K562 (cell line): ENCODE results near the gene DGCR6L. TPM values are rescaled to one million over a fixed set of nuclear protein-coding genes. Genes with fewer than 3 reads are reported as not detected.
A peak's percentile ranks its signal among the peaks of the same experiment; 100 is the strongest.

Experiments used
- CBX2 ChIP-seq: fragments of 200-600 bp; sonication (generic); IDR thresholded peaks from one replicate; pipeline ENCODE4 v1.6.1; 2012; ENCODE audit warnings: mild to moderate bottlenecking, low read length, inconsistent platforms; ENCODE audit not compliant: insufficient read depth, poor library complexity, severe bottlenecking
- ELF1 ChIP-seq: fragments of 200-800 bp; sonication (Bioruptor generic); IDR thresholded peaks from 2 replicates; pipeline ENCODE4 v1.6.1; 2016; ENCODE audit warnings: missing genetic modification characterization, missing compliant biosample characterization
- FOS ChIP-seq: IDR thresholded peaks from 3 replicates; pipeline ENCODE4 v1.6.1; 2011; ENCODE audit not compliant: insufficient read length; ENCODE audit errors: extremely low read depth
- GABPB1 ChIP-seq: sonication (generic); formaldehyde crosslinking; IDR thresholded peaks from 2 replicates; pipeline ENCODE4 v1.8.0; 2022; ENCODE audit warnings: mild to moderate bottlenecking, missing genetic modification reagents
- GABPB2 ChIP-seq: fragments of 250-450 bp; sonication (Bioruptor Pico); conservative IDR thresholded peaks from 2 replicates; pipeline ENCODE4 v1.5.1; 2021; ENCODE audit warnings: mild to moderate bottlenecking
- GATA2 ChIP-seq: sonication (generic); formaldehyde crosslinking; IDR thresholded peaks from 2 replicates; pipeline ENCODE4 v1.4.0; 2020; ENCODE audit warnings: mild to moderate bottlenecking, missing genetic modification reagents
- GTF2E2 ChIP-seq: fragments of 200-800 bp; sonication (Bioruptor generic); IDR thresholded peaks from 2 replicates; pipeline ENCODE4 v1.6.1; 2016; ENCODE audit warnings: missing genetic modification characterization, missing compliant biosample characterization
- HDAC2 ChIP-seq: fragments of 450-650 bp; IDR thresholded peaks from 2 replicates; pipeline ENCODE4 v1.6.1; 2016; ENCODE audit warnings: mild to moderate bottlenecking
- JUND ChIP-seq, 2 experiments: IDR thresholded peaks; 2 replicates in 1 of 2; 3 replicates in 1 of 2; pipeline ENCODE4 v1.6.1; 2011; ENCODE audit warnings: borderline replicate concordance in 2 of 2, low read depth in 2 of 2, low read length in 2 of 2, improper control_type of control experiment in 1 of 2, missing biosample characterization in 1 of 2, missing genetic modification characterization in 1 of 2, missing genetic modification reagents in 1 of 2
- LEF1 ChIP-seq: fragments of 450-650 bp; IDR thresholded peaks from 2 replicates; pipeline ENCODE4 v1.6.1; 2016; ENCODE audit warnings: mild to moderate bottlenecking
- MCM5 ChIP-seq: fragments of 450-650 bp; IDR thresholded peaks from 2 replicates; pipeline ENCODE4 v1.6.1; 2016; ENCODE audit warnings: low read depth
- NEUROD1 ChIP-seq: fragments of 150-350 bp; IDR thresholded peaks from 2 replicates; pipeline ENCODE4 v1.6.1; 2014; ENCODE audit warnings: borderline replicate concordance, low read length, low read depth; ENCODE audit not compliant: partially characterized antibody
- NFIC ChIP-seq: fragments of 450-650 bp; IDR thresholded peaks from 2 replicates; pipeline ENCODE4 v1.6.1; 2017; ENCODE audit warnings: mild to moderate bottlenecking, inconsistent platforms
- NUFIP1 ChIP-seq: fragments of 450-650 bp; IDR thresholded peaks from 2 replicates; pipeline ENCODE4 v1.6.1; 2018; ENCODE audit not compliant: partially characterized antibody
- PHTF2 ChIP-seq: fragments of 250-450 bp; sonication (Bioruptor Pico); IDR thresholded peaks from 2 replicates; pipeline ENCODE4 v1.5.0; 2021; ENCODE audit warnings: mild to moderate bottlenecking
- RB1 ChIP-seq: fragments of 450-650 bp; IDR thresholded peaks from 2 replicates; pipeline ENCODE4 v1.6.1; 2017; ENCODE audit warnings: low read depth, mild to moderate bottlenecking
- TAF7 ChIP-seq: fragments of 450-650 bp; IDR thresholded peaks from 2 replicates; pipeline ENCODE4 v1.6.1; 2016; ENCODE audit warnings: missing genetic modification characterization, missing compliant biosample characterization
- TARDBP ChIP-seq: fragments of 450-650 bp; IDR thresholded peaks from 2 replicates; pipeline ENCODE4 v1.6.1; 2016
- THRAP3 ChIP-seq: fragments of 450-650 bp; IDR thresholded peaks from 2 replicates; pipeline ENCODE4 v1.6.1; 2016; ENCODE audit warnings: mild to moderate bottlenecking, inconsistent platforms, borderline replicate concordance
- TRIM24 ChIP-seq, 2 experiments: fragments of 450-650 bp; IDR thresholded peaks; 2 replicates each; pipeline ENCODE4 v1.6.1; 2016
- ZNF143 ChIP-seq: sonication (generic); formaldehyde crosslinking; IDR thresholded peaks from 2 replicates; pipeline ENCODE4 v1.9.0; 2022; ENCODE audit warnings: mild to moderate bottlenecking, missing genetic modification reagents
- ZNF23 ChIP-seq: fragments of 250-450 bp; sonication (Bioruptor Pico); IDR thresholded peaks from 2 replicates; pipeline ENCODE4 v1.4.0; 2020; ENCODE audit warnings: mild to moderate bottlenecking
- ZNF431 ChIP-seq: sonication (generic); formaldehyde crosslinking; IDR thresholded peaks from 2 replicates; pipeline ENCODE4 v1.8.0; 2022; ENCODE audit warnings: mild to moderate bottlenecking, missing genetic modification reagents
- ZNF696 ChIP-seq: fragments of 250-450 bp; sonication (Bioruptor Pico); conservative IDR thresholded peaks from 2 replicates; pipeline ENCODE4 v1.4.0; 2020; ENCODE audit warnings: mild to moderate bottlenecking, moderate library complexity
- ZNF707 ChIP-seq: fragments of 250-450 bp; sonication (Bioruptor Pico); conservative IDR thresholded peaks from 2 replicates; pipeline ENCODE4 v1.8.0; 2022; ENCODE audit warnings: inconsistent platforms, mild to moderate bottlenecking, moderate library complexity
- ZNF766 ChIP-seq: fragments of 200-800 bp; sonication (Bioruptor generic); conservative IDR thresholded peaks from 2 replicates; pipeline ENCODE4 v1.6.1; 2016; ENCODE audit warnings: missing genetic modification characterization, missing compliant biosample characterization
- ZSCAN29 ChIP-seq: fragments of 450-650 bp; IDR thresholded peaks from 2 replicates; pipeline ENCODE4 v1.6.1; 2017
- polyA plus RNA-seq, 8 experiments: library from polyadenylated mRNA; depleted of rRNA in 4 of 8; stranded (reverse) in 5 of 8; unstranded in 3 of 8; fragments of >200 nt; fragmentation: Nextera tagmentation in 2 of 8; fragmentation: Illumina TruSeq in 1 of 8; extraction: Ambion mirVana in 2 of 8; extraction: Trizol in 1 of 8; gene quantifications; 2 replicates each; pipeline versions ENCODE4 v1.2.1 to v1.2.3, GENCODE V29; 2011 to 2014; ENCODE audit warnings: inconsistent platforms in 1 of 8, missing spikeins in 1 of 8
- total RNA-seq, 7 experiments: library from RNA; depleted of rRNA in 6 of 7; stranded (reverse); fragments of >200 nt in 6 of 7; fragmentation: Illumina TruSeq in 2 of 7; extraction: Trizol in 2 of 7; gene quantifications; 2 replicates each; pipeline versions ENCODE4 v1.2.1 to v1.2.3, GENCODE V29; 2011 to 2021; ENCODE audit warnings: low replicate concordance in 1 of 7
- TF ChIP-seq, protein P1 (sequence below), 2 experiments: fragments of 200-800 bp in 1 of 2; sonication (Bioruptor generic) in 1 of 2; sonication (generic) in 1 of 2; formaldehyde crosslinking in 1 of 2; IDR thresholded peaks in 1 of 2; conservative IDR thresholded peaks in 1 of 2; 2 replicates each; pipeline versions ENCODE4 v1.5.0 to v1.6.1; 2016 to 2020; ENCODE audit warnings: missing compliant biosample characterization in 1 of 2, missing genetic modification characterization in 1 of 2, missing genetic modification reagents in 1 of 2
- TF ChIP-seq, protein P2 (sequence below): fragments of 450-650 bp; formaldehyde crosslinking; IDR thresholded peaks from 2 replicates; pipeline ENCODE4 v1.4.0; 2020; ENCODE audit warnings: mild to moderate bottlenecking
- TF ChIP-seq, protein P3 (sequence below): sonication (generic); IDR thresholded peaks from 2 replicates; pipeline ENCODE4 v1.6.1; 2016

The DGCR6L gene
- total and polyA plus RNA-seq, 9 of the 15 experiments (the other 6 are each of a cell fraction or from before 2014, with no cell fraction given) = 3.6 to 151 (median 51.0) TPM

DNA sequence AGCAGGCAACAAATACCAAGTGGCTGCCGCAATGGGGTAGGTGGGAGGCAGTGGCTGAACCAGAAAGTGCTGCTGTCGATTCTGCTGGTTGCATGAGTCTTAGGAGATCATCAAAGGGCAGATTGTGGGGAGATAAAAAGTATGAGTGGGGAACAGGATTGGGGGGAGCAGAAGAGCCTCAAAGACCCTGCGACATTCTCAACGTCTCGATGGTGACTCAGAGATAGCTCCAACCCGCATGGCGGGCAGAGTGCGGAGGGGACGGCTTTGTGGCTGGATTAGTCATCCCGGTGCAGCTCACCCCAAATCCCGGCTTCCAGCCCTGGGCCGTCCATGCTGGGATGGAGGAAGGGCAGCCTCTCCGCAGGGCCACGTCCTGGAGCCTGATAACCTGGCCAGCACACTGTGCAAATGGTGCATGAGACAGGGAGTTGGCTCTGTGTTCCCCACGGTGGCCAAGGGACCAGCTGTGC lies 40.2 kb downstream of the DGCR6L start (continued):
- TF ChIP-seq ZNF707 (CRISPR knock-in tag) (no peak), ZNF766 (CRISPR knock-in tag) (no peak), GABPB2 (CRISPR knock-in tag) (no peak), CBX2 (no peak), PHTF2 (CRISPR knock-in tag) (no peak), ZNF696 (CRISPR knock-in tag) (no peak), ZNF143 (CRISPR knock-in tag) (no peak), ZNF431 (CRISPR knock-in tag) (no peak), NEUROD1 (peak; percentile 23), THRAP3 (no peak), LEF1 (no peak), TARDBP (no peak), TRIM24 (IDR thresholded peaks at IDR 0.05) (no peak), FOS (peak; percentile 3), JUND (IDR thresholded peaks at IDR 0.05; ENCODE audit: borderline replicate concordance, low read depth, low read length) (peak; percentile 89), JUND (tag; IDR thresholded peaks at IDR 0.05; ENCODE audit: borderline replicate concordance, low read depth, low read length) (peak; percentile 82; the same call in 2 of the 3 replicates), GABPB1 (peak; percentile 16; the same call in 1 of the 2 replicates), RB1 (no peak), TAF7 (no peak), ZNF23 (CRISPR knock-in tag) (no peak), ELF1 (tag) (no peak), MCM5 (no peak), NFIC (no peak), HDAC2 (no peak), ZSCAN29 (no peak), GATA2 (peak; percentile 44; the same call in 1 of the 2 replicates), NUFIP1 (no peak), GTF2E2 (tag) (no peak)
- TF ChIP-seq, protein P1, sequence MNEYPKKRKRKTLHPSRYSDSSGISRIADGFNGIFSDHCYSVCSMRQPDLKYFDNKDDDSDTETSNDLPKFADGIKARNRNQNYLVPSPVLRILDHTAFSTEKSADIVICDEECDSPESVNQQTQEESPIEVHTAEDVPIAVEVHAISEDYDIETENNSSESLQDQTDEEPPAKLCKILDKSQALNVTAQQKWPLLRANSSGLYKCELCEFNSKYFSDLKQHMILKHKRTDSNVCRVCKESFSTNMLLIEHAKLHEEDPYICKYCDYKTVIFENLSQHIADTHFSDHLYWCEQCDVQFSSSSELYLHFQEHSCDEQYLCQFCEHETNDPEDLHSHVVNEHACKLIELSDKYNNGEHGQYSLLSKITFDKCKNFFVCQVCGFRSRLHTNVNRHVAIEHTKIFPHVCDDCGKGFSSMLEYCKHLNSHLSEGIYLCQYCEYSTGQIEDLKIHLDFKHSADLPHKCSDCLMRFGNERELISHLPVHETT (CRISPR knock-in tag; conservative IDR thresholded peaks at IDR 0.05 in 1 of 2, IDR thresholded peaks at IDR 0.05 in 1 of 2) = no peak
- TF ChIP-seq, protein P2, sequence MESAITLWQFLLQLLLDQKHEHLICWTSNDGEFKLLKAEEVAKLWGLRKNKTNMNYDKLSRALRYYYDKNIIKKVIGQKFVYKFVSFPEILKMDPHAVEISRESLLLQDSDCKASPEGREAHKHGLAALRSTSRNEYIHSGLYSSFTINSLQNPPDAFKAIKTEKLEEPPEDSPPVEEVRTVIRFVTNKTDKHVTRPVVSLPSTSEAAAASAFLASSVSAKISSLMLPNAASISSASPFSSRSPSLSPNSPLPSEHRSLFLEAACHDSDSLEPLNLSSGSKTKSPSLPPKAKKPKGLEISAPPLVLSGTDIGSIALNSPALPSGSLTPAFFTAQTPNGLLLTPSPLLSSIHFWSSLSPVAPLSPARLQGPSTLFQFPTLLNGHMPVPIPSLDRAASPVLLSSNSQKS (CRISPR knock-in tag) = no peak
- TF ChIP-seq, protein P3, sequence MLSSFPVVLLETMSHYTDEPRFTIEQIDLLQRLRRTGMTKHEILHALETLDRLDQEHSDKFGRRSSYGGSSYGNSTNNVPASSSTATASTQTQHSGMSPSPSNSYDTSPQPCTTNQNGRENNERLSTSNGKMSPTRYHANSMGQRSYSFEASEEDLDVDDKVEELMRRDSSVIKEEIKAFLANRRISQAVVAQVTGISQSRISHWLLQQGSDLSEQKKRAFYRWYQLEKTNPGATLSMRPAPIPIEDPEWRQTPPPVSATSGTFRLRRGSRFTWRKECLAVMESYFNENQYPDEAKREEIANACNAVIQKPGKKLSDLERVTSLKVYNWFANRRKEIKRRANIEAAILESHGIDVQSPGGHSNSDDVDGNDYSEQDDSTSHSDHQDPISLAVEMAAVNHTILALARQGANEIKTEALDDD = no peak
